Subcutaneous abdominal adipose tissue (tissue), 5 donors: Measurements from ENCODE around the gene CTDSP2.

Source experiments
- H3K27ac ChIP-seq: one replicate; pipeline ENCODE4 v1.7.0; 2013; ENCODE audit warnings: low read depth, mild to moderate bottlenecking, inconsistent platforms, low read length, moderate library complexity
- H3K27me3 ChIP-seq, 5 donors: one replicate each; pipeline ENCODE4 v1.7.0; 2013; ENCODE audit warnings: low read length in 5 of 5, inconsistent platforms in 1 of 5; ENCODE audit not compliant: control insufficient read depth in 5 of 5, insufficient read depth in 4 of 5
- H3K36me3 ChIP-seq, 5 donors: one replicate each; pipeline ENCODE4 v1.7.0; 2013; ENCODE audit warnings: low read length in 5 of 5; ENCODE audit not compliant: control insufficient read depth in 5 of 5, insufficient read depth in 5 of 5
- H3K4me1 ChIP-seq, 5 donors: one replicate each; pipeline ENCODE4 v1.7.0; 2013; ENCODE audit warnings: low read length in 5 of 5, mild to moderate bottlenecking in 3 of 5, moderate library complexity in 1 of 5; ENCODE audit not compliant: control insufficient read depth in 5 of 5, insufficient read depth in 5 of 5
- H3K4me3 ChIP-seq, 5 donors: one replicate each; pipeline ENCODE4 v1.7.0; 2013; ENCODE audit warnings: low read length in 5 of 5, low read depth in 1 of 5
- H3K9ac ChIP-seq, 5 donors: one replicate each; pipeline ENCODE4 v1.7.0; 2013; ENCODE audit warnings: low read length in 5 of 5, mild to moderate bottlenecking in 4 of 5, moderate library complexity in 3 of 5
- H3K9me3 ChIP-seq, 5 donors: one replicate each; pipeline ENCODE4 v1.7.0; 2013; ENCODE audit warnings: low read length in 5 of 5; ENCODE audit not compliant: control insufficient read depth in 5 of 5
- donor health status: healthy.
- donor health status: healthy.
- donor health status: healthy.
- donor health status: healthy.
- donor health status: healthy.

CTDSP2 gene

DNA sequence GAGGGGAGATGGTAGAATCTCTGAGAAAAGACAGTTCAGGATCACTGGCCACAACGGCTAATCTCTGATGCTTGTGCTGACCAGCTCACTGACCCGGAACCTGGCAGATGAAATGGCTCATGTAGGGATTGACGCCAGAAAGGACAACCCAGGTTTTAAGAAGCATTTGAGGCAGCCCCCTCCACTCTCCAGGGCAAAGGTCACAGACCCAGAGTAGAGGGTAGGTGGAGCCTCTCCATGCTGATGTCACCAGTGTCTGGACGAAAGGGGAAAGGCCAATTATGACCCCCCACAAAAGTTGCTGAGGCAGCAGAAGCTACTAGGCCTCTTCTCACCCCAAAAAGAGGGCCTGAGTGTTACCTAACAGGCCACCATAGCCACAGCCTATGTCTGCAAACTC, 75.8 kb downstream of the CTDSP2 start:
- Histone ChIP-seq H3K4me3 (peak overlapping the region in 1 of 5 donors; percentile 96), H3K27ac (no peak overlapping the region), H3K4me1 (peaks cover 2 to 40% (median 38%) of the 10 kb centered on the region in 5 donors), H3K27me3 (peaks cover 14 to 22% (median 19%) of the 10 kb centered on the region in 5 donors), H3K9ac (no peak overlapping the region), H3K36me3 (peaks cover 3 to 23% (median 18%) of the 10 kb centered on the region in 5 donors), H3K9me3 (no peaks in the 10 kb centered on the region)
